CD14-positive monocyte (primary cell): ENCODE results near the gene RAB11A. TPM values are rescaled to one million over a fixed set of nuclear protein-coding genes. Genes with fewer than 3 reads are reported as not detected.

Source experiments
- DNase-seq, 3 donors: peaks; one replicate each; pipeline ENCODE4 v3.0.0-alpha.2; 2011 to 2022
- H2AFZ ChIP-seq: 2 replicates; pipeline ENCODE4 v1.6.0; 2012; ENCODE audit warnings: mild to moderate bottlenecking, low read depth, low read length, inconsistent platforms; ENCODE audit not compliant: insufficient read depth, poor library complexity, severe bottlenecking
- H3K27ac ChIP-seq, 2 donors: 1 replicate in 1 of 2; 2 replicates in 1 of 2; pipeline ENCODE4 v1.5.1; 2012 to 2013; ENCODE audit warnings: low read length in 2 of 2, control low read depth in 1 of 2, inconsistent platforms in 1 of 2, low read depth in 1 of 2, mild to moderate bottlenecking in 1 of 2
- H3K27me3 ChIP-seq, 2 donors: one replicate each; pipeline versions ENCODE4 v1.6.0 to v1.6.1; 2011 to 2013; ENCODE audit warnings: low read length in 2 of 2; ENCODE audit not compliant: control insufficient read depth in 2 of 2, insufficient read depth in 2 of 2
- H3K36me3 ChIP-seq, 2 donors: replicated peaks in 1 of 2; 1 replicate in 1 of 2; 2 replicates in 1 of 2; pipeline versions ENCODE4 v1.5.1 to v1.6.1; 2012 to 2013; ENCODE audit warnings: low read length in 2 of 2, control low read depth in 1 of 2, inconsistent platforms in 1 of 2, mild to moderate bottlenecking in 1 of 2; ENCODE audit not compliant: insufficient read depth in 2 of 2, control insufficient read depth in 1 of 2
- H3K4me1 ChIP-seq, 2 donors: 1 replicate in 1 of 2; 2 replicates in 1 of 2; pipeline versions ENCODE4 v1.5.1 to v1.6.1; 2012 to 2013; ENCODE audit warnings: low read length in 2 of 2, control low read depth in 1 of 2, inconsistent platforms in 1 of 2, mild to moderate bottlenecking in 1 of 2, moderate library complexity in 1 of 2; ENCODE audit not compliant: insufficient read depth in 2 of 2, control insufficient read depth in 1 of 2
- H3K4me2 ChIP-seq: replicated peaks from 2 replicates; pipeline ENCODE3; 2012; ENCODE audit warnings: low read length, moderate library complexity, mild to moderate bottlenecking; ENCODE audit not compliant: poor library complexity, severe bottlenecking; ENCODE audit errors: extremely low read depth
- H3K4me3 ChIP-seq, 3 experiments: fragments of 200-600 bp in 1 of 3; sonication (generic) in 1 of 3; replicated peaks in 1 of 3; 1 replicate in 2 of 3; 2 replicates in 1 of 3; pipeline ENCODE4 v1.5.1; 2011 to 2013; ENCODE audit warnings: low read length in 3 of 3, mild to moderate bottlenecking in 3 of 3, control low read depth in 2 of 3, low read depth in 2 of 3, inconsistent platforms in 1 of 3, moderate library complexity in 1 of 3
- H3K79me2 ChIP-seq: 2 replicates; pipeline ENCODE4 v1.6.0; 2012; ENCODE audit warnings: mild to moderate bottlenecking, control low read depth, inconsistent platforms, low read length, moderate library complexity; ENCODE audit not compliant: insufficient read depth
- H3K9ac ChIP-seq: 2 replicates; pipeline ENCODE4 v1.6.0; 2017; ENCODE audit warnings: low read length, mild to moderate bottlenecking; ENCODE audit not compliant: insufficient read depth, poor library complexity, severe bottlenecking
- H3K9me3 ChIP-seq, 2 donors: replicated peaks in 1 of 2; 1 replicate in 1 of 2; 2 replicates in 1 of 2; pipeline versions ENCODE4 v1.5.1 to v1.6.1; 2012 to 2013; ENCODE audit warnings: low read length in 2 of 2, control low read depth in 1 of 2; ENCODE audit not compliant: control insufficient read depth in 1 of 2, insufficient read depth in 1 of 2
- H4K20me1 ChIP-seq: 2 replicates; pipeline ENCODE4 v1.6.0; 2012; ENCODE audit warnings: mild to moderate bottlenecking, low read length, control low read depth, moderate library complexity; ENCODE audit not compliant: insufficient read depth
- H3K27ac Mint-ChIP-seq, 7 donors: one replicate each; pipeline ENCODE4 v1.8.0; 2020; ENCODE audit warnings: mild to moderate bottlenecking in 7 of 7, mixed read lengths in 7 of 7, moderate library complexity in 6 of 7, inconsistent platforms in 2 of 7
- H3K27me3 Mint-ChIP-seq, 3 donors: one replicate each; pipeline ENCODE4 v1.8.0; 2021 to 2022; ENCODE audit warnings: low read depth in 3 of 3, mild to moderate bottlenecking in 3 of 3, mixed read lengths in 3 of 3, moderate library complexity in 3 of 3, inconsistent platforms in 1 of 3
- H3K36me3 Mint-ChIP-seq, 2 donors: one replicate each; pipeline ENCODE4 v1.8.0; 2020; ENCODE audit warnings: mixed read lengths in 2 of 2, inconsistent platforms in 1 of 2, mild to moderate bottlenecking in 1 of 2
- H3K4me1 Mint-ChIP-seq: one replicate; pipeline ENCODE4 v1.8.0; 2020; ENCODE audit warnings: mild to moderate bottlenecking, mixed read lengths
- H3K4me3 Mint-ChIP-seq, 2 donors: one replicate each; pipeline ENCODE4 v1.8.0; 2020; ENCODE audit warnings: mild to moderate bottlenecking in 2 of 2, mixed read lengths in 2 of 2, moderate library complexity in 1 of 2
- H3K9me3 Mint-ChIP-seq, 7 donors: one replicate each; pipeline ENCODE4 v1.8.0; 2020 to 2022; ENCODE audit warnings: mixed read lengths in 7 of 7, mild to moderate bottlenecking in 6 of 7, moderate library complexity in 6 of 7, inconsistent platforms in 2 of 7
- WGBS: methylation state at CpG from one replicate; pipeline ENCODE4 v1.1.5; 2013; ENCODE audit warnings: missing lambda C conversion rate; ENCODE audit not compliant: insufficient coverage; 5-methylcytosine and 5-hydroxymethylcytosine counted together
- intact Hi-C, 2 donors: fragments of 100-400 bp; cut with micrococcal nuclease; formaldehyde crosslinking; loops; one replicate each; pipeline versions ENCODE4 v1.15.0 to v1.15.1; 2023
- polyA minus RNA-seq: library from RNA; depleted of rRNA, polyadenylated mRNA; stranded (reverse); fragments of >200 nt; gene quantifications from 2 replicates; pipeline ENCODE4 v1.2.3, GENCODE V29; 2012
- polyA plus RNA-seq, 3 donors: library from polyadenylated mRNA; depleted of rRNA in 1 of 3; unstranded in 2 of 3; stranded (reverse) in 1 of 3; fragments of 300-500 nt in 2 of 3; fragments of >200 nt in 1 of 3; fragmentation: Illumina TruSeq in 2 of 3; gene quantifications; 1 replicate in 2 of 3; 2 replicates in 1 of 3; pipeline ENCODE4 v1.2.3, GENCODE V29; 2012 to 2021
- total RNA-seq, 12 experiments: library from RNA in 1 of 12; stranded (reverse) in 1 of 12; fragments of 120-200 nt in 1 of 12; gene quantifications; one replicate each; pipeline ENCODE4 v1.2.4 and lab custom pipeline; 2013 to 2026; ENCODE audit warnings: mixed read lengths in 6 of 12, inconsistent platforms in 1 of 12
- TF ChIP-seq, protein P1 (sequence below): fragments of 200-600 bp; IDR thresholded peaks from one replicate; pipeline ENCODE4 v1.8.0; 2022; ENCODE audit warnings: antibody characterized with exemption, mild to moderate bottlenecking

The RAB11A gene
- 180 TPM for total RNA-seq (2013)
- 100 to 1,000 TPM; 180 to 310 (median 300) TPM for polyA plus RNA-seq
- polyA minus RNA-seq, result 27.7 and 84.4 TPM in 2 replicates
- 47.4 to 91.4 (median 67.8) reads per million in 11 experiments for total RNA-seq (lab: John Stamatoyannopoulos, UW)

DNA sequence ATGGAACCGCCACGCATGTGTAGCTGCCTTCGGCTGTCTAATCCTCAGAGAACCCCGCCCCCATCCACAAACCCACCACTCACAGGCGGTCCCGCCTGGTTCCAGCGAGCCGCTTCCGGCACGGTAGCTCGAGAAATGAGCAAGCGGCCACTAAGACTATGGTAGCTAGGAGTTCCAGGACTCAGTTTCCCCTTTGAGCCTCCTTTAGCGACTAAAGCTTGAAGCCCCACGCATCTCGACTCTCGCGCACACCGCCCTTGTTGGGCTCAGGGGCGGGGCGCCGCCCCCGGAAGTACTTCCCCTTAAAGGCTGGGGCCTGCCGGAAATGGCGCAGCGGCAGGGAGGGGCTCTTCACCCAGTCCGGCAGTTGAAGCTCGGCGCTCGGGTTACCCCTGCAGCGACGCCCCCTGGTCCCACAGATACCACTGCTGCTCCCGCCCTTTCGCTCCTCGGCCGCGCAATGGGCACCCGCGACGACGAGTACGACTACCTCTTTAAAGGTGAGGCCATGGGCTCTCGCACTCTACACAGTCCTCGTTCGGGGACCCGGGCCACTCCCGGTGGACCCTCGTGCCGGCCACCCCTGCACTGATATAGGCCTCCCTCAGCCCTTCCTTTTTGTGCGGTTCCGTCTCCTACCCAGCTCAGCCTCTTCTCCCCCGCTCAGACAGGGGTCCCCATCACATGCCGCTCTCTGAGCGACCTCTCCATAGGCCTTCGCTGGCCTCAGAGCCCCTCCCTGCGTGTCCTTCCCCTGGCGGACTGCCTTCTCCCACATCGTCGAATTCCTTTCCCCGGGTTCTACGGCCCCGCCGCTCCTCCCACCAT lies at the start of gene RAB11A:
TSS of gene RAB11A (plus strand) at position 366 of the 828 bp plus-strand sequence. CDS start at position 461, 95 bp downstream.
- Histone ChIP-seq H3K9me3 (no peaks in the 10 kb centered on the region), H3K4me1 (peaks cover 15% of the 10 kb centered on the region in 2 donors), H3K9ac (peak within 1 kb of the TSS; percentile 88), H4K20me1 (peaks cover 43% of the 10 kb centered on the region), H3K27ac (peak within 1 kb of the TSS; percentile 78 to 94), H3K4me3 (peak within 1 kb of the TSS; percentile 67 to 97 (median 94)), H3K36me3 (peaks cover 0 to 4% of the 10 kb centered on the region in 2 donors), H3K79me2 (peaks cover 51% of the 10 kb centered on the region), H2AFZ (peak within 1 kb of the TSS; percentile 87), H3K27me3 (no peaks in the 10 kb centered on the region), H3K4me2 (peak within 1 kb of the TSS; percentile 89)
- intact Hi-C loops, result no loop called here
- Mint-ChIP-seq H3K27ac (peak within 1 kb of the TSS; percentile 95 to 98 (median 97)), H3K4me3 (peak within 1 kb of the TSS; percentile 99), H3K36me3 (peaks cover 0 to 3% of the 10 kb centered on the region in 2 donors), H3K27me3 (peaks cover 0 to 1% (median 0%) of the 10 kb centered on the region in 3 donors), H3K4me1 (peaks cover 26% of the 10 kb centered on the region), H3K9me3 (no peaks in the 10 kb centered on the region)
- under 1% methylated on average over 61 of the region's 62 CpGs for WGBS
- TF ChIP-seq, protein P1, sequence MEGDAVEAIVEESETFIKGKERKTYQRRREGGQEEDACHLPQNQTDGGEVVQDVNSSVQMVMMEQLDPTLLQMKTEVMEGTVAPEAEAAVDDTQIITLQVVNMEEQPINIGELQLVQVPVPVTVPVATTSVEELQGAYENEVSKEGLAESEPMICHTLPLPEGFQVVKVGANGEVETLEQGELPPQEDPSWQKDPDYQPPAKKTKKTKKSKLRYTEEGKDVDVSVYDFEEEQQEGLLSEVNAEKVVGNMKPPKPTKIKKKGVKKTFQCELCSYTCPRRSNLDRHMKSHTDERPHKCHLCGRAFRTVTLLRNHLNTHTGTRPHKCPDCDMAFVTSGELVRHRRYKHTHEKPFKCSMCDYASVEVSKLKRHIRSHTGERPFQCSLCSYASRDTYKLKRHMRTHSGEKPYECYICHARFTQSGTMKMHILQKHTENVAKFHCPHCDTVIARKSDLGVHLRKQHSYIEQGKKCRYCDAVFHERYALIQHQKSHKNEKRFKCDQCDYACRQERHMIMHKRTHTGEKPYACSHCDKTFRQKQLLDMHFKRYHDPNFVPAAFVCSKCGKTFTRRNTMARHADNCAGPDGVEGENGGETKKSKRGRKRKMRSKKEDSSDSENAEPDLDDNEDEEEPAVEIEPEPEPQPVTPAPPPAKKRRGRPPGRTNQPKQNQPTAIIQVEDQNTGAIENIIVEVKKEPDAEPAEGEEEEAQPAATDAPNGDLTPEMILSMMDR, result peak; percentile 37
- DNase-seq, result peak; percentile 92 to 95 (median 95)

DNA sequence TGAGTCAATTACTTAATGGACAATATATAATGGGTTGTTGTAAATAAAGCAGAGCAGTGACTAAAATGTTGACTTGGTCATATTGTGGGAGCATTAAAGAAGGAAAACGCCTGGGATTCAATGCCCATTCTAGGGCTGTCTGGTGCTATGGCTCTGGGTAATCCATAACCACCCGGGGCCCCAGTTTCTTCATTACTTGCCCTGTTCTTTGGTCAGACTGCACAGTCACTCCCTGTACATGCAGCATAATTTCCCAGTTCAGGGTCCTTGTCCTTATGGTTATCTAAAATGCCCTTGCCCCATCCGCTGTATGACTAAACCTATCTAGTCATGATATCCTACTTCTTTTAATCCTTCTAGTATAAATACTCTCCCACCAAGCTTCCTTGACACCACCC lies 49.7 kb upstream of the RAB11A start:
- Mint-ChIP-seq H3K9me3 (peaks cover 0 to 3% (median 0%) of the 10 kb centered on the region in 7 donors), H3K4me3 (no peak overlapping the region), H3K36me3 (no peaks in the 10 kb centered on the region), H3K27ac (peak overlapping the region; percentile 93 to 97 (median 95)), H3K4me1 (peaks cover 36% of the 10 kb centered on the region), H3K27me3 (peaks cover 0 to 4% (median 0%) of the 10 kb centered on the region in 3 donors)
- Histone ChIP-seq H3K9me3 (no peaks in the 10 kb centered on the region), H2AFZ (no peak overlapping the region), H3K79me2 (no peaks in the 10 kb centered on the region), H3K27me3 (no peaks in the 10 kb centered on the region), H3K4me3 (peak overlapping the region in 1 of 3 experiments; percentile 26), H3K4me1 (peaks cover 21 to 26% of the 10 kb centered on the region in 2 donors), H3K27ac (peak overlapping the region; percentile 42 to 92), H3K9ac (peak overlapping the region; percentile 52), H3K4me2 (peak overlapping the region; percentile 47), H4K20me1 (no peaks in the 10 kb centered on the region), H3K36me3 (no peaks in the 10 kb centered on the region)
- TF ChIP-seq, protein P1, result no peak
- 77% methylated on average over 3 of the region's 3 CpGs for WGBS
- intact Hi-C loops, result loop anchor here in 1 of 2 donors (2.0 kb wide), 2 partner anchors 13 to 27 kb away; partner anchors contain the start of gene DENND4A
- peak; percentile 70 to 87 (median 85) for DNase-seq
